GM12878 (cell line): Measurements from ENCODE around the gene ZCCHC24. TPM values are rescaled to one million over a fixed set of nuclear protein-coding genes. Genes with fewer than 3 reads are reported as not detected.

Source experiments
- ATAC-seq: fragments of 200-7000 bp; cut with Tn5 transposase; 3 replicates; pipeline ENCODE4 v1.9.1; 2020; ENCODE audit warnings: mild to moderate bottlenecking, moderate library complexity
- BruUV-seq: library from RNA; stranded (reverse); fragments of 400-500 nt; replicated peaks from 2 replicates; lab custom pipeline; 2021; lab: Mats Ljungman, UMichigan
- CTCF ChIA-PET: fragments of 300-600 bp; sonication (Branson Sonifier 250); formaldehyde crosslinking; extraction: SDS; loops from one replicate; lab custom pipeline; 2021; ENCODE audit warnings: inconsistent platforms; lab: Yijun Ruan, JAX
- POLR2A ChIA-PET: fragments of 350-600 bp; formaldehyde crosslinking; extraction: SDS; loops from one replicate; lab custom pipeline; 2021; ENCODE audit warnings: inconsistent platforms; lab: Charles Lee
- RAD21 ChIA-PET: fragments of 300-600 bp; sonication (Branson Sonifier 250); formaldehyde crosslinking; loops from one replicate; lab custom pipeline; 2023; ENCODE audit warnings: antibody characterized with exemption; ENCODE audit not compliant: unreplicated experiment; lab: Charles Lee
- SMC1A ChIA-PET: fragments of 300-600 bp; sonication (Branson Sonifier 250); formaldehyde crosslinking; loops from one replicate; lab custom pipeline; 2023; ENCODE audit not compliant: unreplicated experiment, uncharacterized antibody; lab: Charles Lee
- DNase-seq: peaks from one replicate; pipeline ENCODE4 v3.0.0-alpha.2; 2011; ENCODE audit warnings: low read depth, low spot score
- FAIRE-seq: peaks from 3 replicates; lab custom pipeline; 2011; peaks lifted over from hg19 to GRCh38; lab: Jason Lieb, UNC
- H2AFZ ChIP-seq: 2 replicates; pipeline ENCODE4 v1.6.0; 2011; ENCODE audit warnings: low read depth, low read length, control low read depth; ENCODE audit not compliant: control insufficient read depth
- H3K27ac ChIP-seq: 2 replicates; pipeline ENCODE4 v1.5.1; 2011; ENCODE audit warnings: control low read depth; ENCODE audit not compliant: control insufficient read depth, insufficient read depth
- H3K27me3 ChIP-seq, 2 experiments: replicated peaks in 1 of 2; 2 replicates each; pipeline versions ENCODE4 v1.6.0 to v1.6.1; 2011; ENCODE audit warnings: low read length in 1 of 2; ENCODE audit not compliant: control insufficient read depth in 2 of 2, insufficient read depth in 2 of 2
- H3K36me3 ChIP-seq, 2 experiments: 2 replicates each; pipeline ENCODE4 v1.5.1; 2011; ENCODE audit warnings: low read length in 1 of 2; ENCODE audit not compliant: control insufficient read depth in 2 of 2, insufficient read depth in 2 of 2
- H3K4me1 ChIP-seq: 2 replicates; pipeline ENCODE4 v1.6.1; 2011; ENCODE audit warnings: mild to moderate bottlenecking, low read length, moderate library complexity, mixed read lengths; ENCODE audit not compliant: control insufficient read depth, insufficient read depth
- H3K4me2 ChIP-seq: 2 replicates; pipeline ENCODE4 v1.6.0; 2011; ENCODE audit warnings: control low read depth; ENCODE audit not compliant: control insufficient read depth, insufficient read depth
- H3K4me3 ChIP-seq: fragments of 200-600 bp; sonication (generic); 2 replicates; pipeline ENCODE4 v1.5.1; 2016
- H3K79me2 ChIP-seq: 2 replicates; pipeline ENCODE4 v1.6.0; 2011; ENCODE audit warnings: low read length; ENCODE audit not compliant: control insufficient read depth, insufficient read depth
- H3K9ac ChIP-seq: 2 replicates; pipeline ENCODE4 v1.8.0; 2011; ENCODE audit warnings: low read length, control low read depth, mixed read lengths; ENCODE audit not compliant: control insufficient read depth, insufficient read depth
- H3K9me3 ChIP-seq: replicated peaks from 3 replicates; pipeline ENCODE4 v1.5.1; 2011; ENCODE audit warnings: mild to moderate bottlenecking, low read length; ENCODE audit not compliant: control insufficient read depth, insufficient read depth
- H4K20me1 ChIP-seq: 2 replicates; pipeline ENCODE4 v1.6.0; 2011; ENCODE audit not compliant: control insufficient read depth, insufficient read depth
- ATF3 ChIP-seq: IDR thresholded peaks from 2 replicates; pipeline ENCODE4 v1.6.1; 2011; ENCODE audit warnings: low read depth, mild to moderate bottlenecking, low read length, moderate library complexity, borderline replicate concordance; ENCODE audit errors: extremely low read depth
- MLLT1 ChIP-seq: fragments of 450-650 bp; IDR thresholded peaks from 2 replicates; pipeline ENCODE4 v1.6.1; 2016; ENCODE audit warnings: mild to moderate bottlenecking
- RAD51 ChIP-seq: fragments of 450-650 bp; IDR thresholded peaks from 2 replicates; pipeline ENCODE4 v1.6.1; 2016; ENCODE audit warnings: moderate library complexity, mild to moderate bottlenecking, inconsistent platforms
- TCF12 ChIP-seq: IDR thresholded peaks from 2 replicates; pipeline ENCODE4 v1.6.1; 2011; ENCODE audit warnings: low read depth, mild to moderate bottlenecking, low read length
- YBX1 ChIP-seq: fragments of 450-650 bp; IDR thresholded peaks from 2 replicates; pipeline ENCODE4 v1.6.1; 2016; ENCODE audit warnings: antibody characterized with exemption
- ZBTB33 ChIP-seq: fragments of 450-650 bp; IDR thresholded peaks from 2 replicates; pipeline ENCODE4 v1.6.1; 2017; ENCODE audit warnings: mild to moderate bottlenecking
- WGBS: methylation state at CpG from one replicate; pipeline ENCODE4 v1.1.6; 2016; ENCODE audit warnings: low lambda C conversion rate; ENCODE audit not compliant: insufficient replicate concordance, insufficient coverage; ENCODE audit errors: missing lambda C conversion rate; 5-methylcytosine and 5-hydroxymethylcytosine counted together
- in situ Hi-C: fragments of 300-500 bp; cut with MboI; formaldehyde crosslinking; loops from 9 replicates; pipeline ENCODE4 v1.14.3; 2018; ENCODE audit warnings: mixed read lengths
- intact Hi-C: fragments of 100-400 bp; cut with micrococcal nuclease; formaldehyde crosslinking; loops from one replicate; pipeline ENCODE4 v1.14.2; 2022; ENCODE audit not compliant: unreplicated experiment
- polyA plus RNA-seq, 11 experiments: library from polyadenylated mRNA; depleted of rRNA in 4 of 11; unstranded in 6 of 11; stranded (reverse) in 5 of 11; fragments of >200 nt; fragmentation: Nextera tagmentation in 4 of 11; fragmentation: Illumina TruSeq in 1 of 11; extraction: Ambion mirVana in 4 of 11; extraction: Trizol in 1 of 11; gene quantifications; 1 replicate in 1 of 11; 2 replicates in 10 of 11; pipeline versions ENCODE4 v1.2.1 to v1.2.3, GENCODE V29; 2011 to 2016; ENCODE audit warnings: inconsistent platforms in 2 of 11, missing spikeins in 2 of 11, low read depth in 1 of 11
- total RNA-seq, 4 experiments: library from RNA; depleted of rRNA in 3 of 4; stranded (reverse); fragments of >200 nt in 3 of 4; fragmentation: Illumina TruSeq in 1 of 4; extraction: Trizol in 1 of 4; gene quantifications; 2 replicates each; pipeline versions ENCODE4 v1.2.1 to v1.2.3, GENCODE V29; 2013 to 2021
- TF ChIP-seq, protein P1 (sequence below): fragments of 450-650 bp; IDR thresholded peaks from 2 replicates; pipeline ENCODE4 v1.6.1; 2016; ENCODE audit warnings: mild to moderate bottlenecking, moderate library complexity, borderline replicate concordance
- TF ChIP-seq, protein P2 (sequence below): IDR thresholded peaks from 2 replicates; pipeline ENCODE4 v1.6.1; 2011; ENCODE audit warnings: borderline replicate concordance, low read depth, mild to moderate bottlenecking, moderate library complexity, low read length; ENCODE audit not compliant: insufficient read depth, poor library complexity, severe bottlenecking

The ZCCHC24 gene
- total and polyA plus RNA-seq, 10 of the 15 experiments (the other 5 are each of a cell fraction or from before 2014, with no cell fraction given): 0.02 to 0.62 (median 0.04) TPM; not detected in 4

GRCh38 chr10:79422178-79422892 lies 23.1 kb downstream of the ZCCHC24 start:
- ATAC-seq: no peak
- BruUV-seq: no TSS peak

More at GRCh38 chr10:79422178-79422892, 23.1 kb downstream of the ZCCHC24 start:
- TF ChIP-seq YBX1: no peak
- TF ChIP-seq, protein P1, sequence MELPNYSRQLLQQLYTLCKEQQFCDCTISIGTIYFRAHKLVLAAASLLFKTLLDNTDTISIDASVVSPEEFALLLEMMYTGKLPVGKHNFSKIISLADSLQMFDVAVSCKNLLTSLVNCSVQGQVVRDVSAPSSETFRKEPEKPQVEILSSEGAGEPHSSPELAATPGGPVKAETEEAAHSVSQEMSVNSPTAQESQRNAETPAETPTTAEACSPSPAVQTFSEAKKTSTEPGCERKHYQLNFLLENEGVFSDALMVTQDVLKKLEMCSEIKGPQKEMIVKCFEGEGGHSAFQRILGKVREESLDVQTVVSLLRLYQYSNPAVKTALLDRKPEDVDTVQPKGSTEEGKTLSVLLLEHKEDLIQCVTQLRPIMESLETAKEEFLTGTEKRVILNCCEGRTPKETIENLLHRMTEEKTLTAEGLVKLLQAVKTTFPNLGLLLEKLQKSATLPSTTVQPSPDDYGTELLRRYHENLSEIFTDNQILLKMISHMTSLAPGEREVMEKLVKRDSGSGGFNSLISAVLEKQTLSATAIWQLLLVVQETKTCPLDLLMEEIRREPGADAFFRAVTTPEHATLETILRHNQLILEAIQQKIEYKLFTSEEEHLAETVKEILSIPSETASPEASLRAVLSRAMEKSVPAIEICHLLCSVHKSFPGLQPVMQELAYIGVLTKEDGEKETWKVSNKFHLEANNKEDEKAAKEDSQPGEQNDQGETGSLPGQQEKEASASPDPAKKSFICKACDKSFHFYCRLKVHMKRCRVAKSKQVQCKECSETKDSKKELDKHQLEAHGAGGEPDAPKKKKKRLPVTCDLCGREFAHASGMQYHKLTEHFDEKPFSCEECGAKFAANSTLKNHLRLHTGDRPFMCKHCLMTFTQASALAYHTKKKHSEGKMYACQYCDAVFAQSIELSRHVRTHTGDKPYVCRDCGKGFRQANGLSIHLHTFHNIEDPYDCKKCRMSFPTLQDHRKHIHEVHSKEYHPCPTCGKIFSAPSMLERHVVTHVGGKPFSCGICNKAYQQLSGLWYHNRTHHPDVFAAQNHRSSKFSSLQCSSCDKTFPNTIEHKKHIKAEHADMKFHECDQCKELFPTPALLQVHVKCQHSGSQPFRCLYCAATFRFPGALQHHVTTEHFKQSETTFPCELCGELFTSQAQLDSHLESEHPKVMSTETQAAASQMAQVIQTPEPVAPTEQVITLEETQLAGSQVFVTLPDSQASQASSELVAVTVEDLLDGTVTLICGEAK: no peak
- no peak for TF ChIP-seq RAD51
- TF ChIP-seq ATF3: no peak
- TF ChIP-seq MLLT1: no peak
- no peak for TF ChIP-seq ZBTB33
- TF ChIP-seq, protein P2, sequence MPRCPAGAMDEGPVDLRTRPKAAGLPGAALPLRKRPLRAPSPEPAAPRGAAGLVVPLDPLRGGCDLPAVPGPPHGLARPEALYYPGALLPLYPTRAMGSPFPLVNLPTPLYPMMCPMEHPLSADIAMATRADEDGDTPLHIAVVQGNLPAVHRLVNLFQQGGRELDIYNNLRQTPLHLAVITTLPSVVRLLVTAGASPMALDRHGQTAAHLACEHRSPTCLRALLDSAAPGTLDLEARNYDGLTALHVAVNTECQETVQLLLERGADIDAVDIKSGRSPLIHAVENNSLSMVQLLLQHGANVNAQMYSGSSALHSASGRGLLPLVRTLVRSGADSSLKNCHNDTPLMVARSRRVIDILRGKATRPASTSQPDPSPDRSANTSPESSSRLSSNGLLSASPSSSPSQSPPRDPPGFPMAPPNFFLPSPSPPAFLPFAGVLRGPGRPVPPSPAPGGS: no peak
- no peak for TF ChIP-seq TCF12
- TF ChIP-seq, all 136 proteins: peak for 0
- Histone ChIP-seq H4K20me1 (no peaks in the 10 kb centered on the region), H3K4me3 (no peak overlapping the region), H3K9ac (no peak overlapping the region), H3K36me3 (no peaks in the 10 kb centered on the region), H3K27ac (no peak overlapping the region), H3K27me3 (no peaks in the 10 kb centered on the region; a peak in 1 of 4 replicates), H3K79me2 (no peaks in the 10 kb centered on the region), H3K9me3 (no peaks in the 10 kb centered on the region), H2AFZ (no peak overlapping the region), H3K4me2 (no peak overlapping the region), H3K4me1 (no peaks in the 10 kb centered on the region)
- ChIA-PET CTCF (no interaction called here), RAD21 (no interaction called here), SMC1A (interaction anchor here (1.2 kb wide), 1 partner anchor 48 kb away, joined by 4 read pairs; no protein-coding TSS in a partner anchor), POLR2A (no interaction called here)
- intact Hi-C loops: no loop called here
- 40% methylated on average over 8 of the region's 9 CpGs for WGBS
- no peak for FAIRE-seq
- in situ Hi-C loops: no loop called here
- no peak for DNase-seq
